Smooth muscle cell (in vitro differentiated cells): ENCODE results near the gene KDM1A. TPM values are rescaled to one million over a fixed set of nuclear protein-coding genes. Genes with fewer than 3 reads are reported as not detected.

Source experiments
- DNase-seq: peaks from one replicate; lab custom pipeline; 2025; ENCODE audit not compliant: unreplicated experiment; lab: John Stamatoyannopoulos, UW
- H2AFZ ChIP-seq: fragments of 200-600 bp; sonication (generic); 2 replicates; pipeline ENCODE4 v1.6.0; 2016; ENCODE audit warnings: antibody characterized with exemption, low read depth, mild to moderate bottlenecking
- H3F3A ChIP-seq: fragments of 200-600 bp; sonication (generic); 2 replicates; pipeline ENCODE4 v1.6.0; 2017; ENCODE audit warnings: antibody characterized with exemption, low read depth
- H3K27ac ChIP-seq: fragments of 200-600 bp; sonication (generic); 2 replicates; pipeline ENCODE4 v1.5.1; 2016; ENCODE audit warnings: low read depth, mild to moderate bottlenecking
- H3K27me3 ChIP-seq: fragments of 200-600 bp; sonication (generic); 2 replicates; pipeline ENCODE4 v1.6.1; 2016; ENCODE audit warnings: low read depth, mild to moderate bottlenecking
- H3K36me3 ChIP-seq: fragments of 200-600 bp; sonication (generic); 2 replicates; pipeline ENCODE4 v1.5.1; 2016; ENCODE audit warnings: low read depth
- H3K4me1 ChIP-seq: fragments of 200-600 bp; sonication (generic); 2 replicates; pipeline ENCODE4 v1.5.1; 2016; ENCODE audit warnings: low read depth
- H3K4me2 ChIP-seq: fragments of 200-600 bp; sonication (generic); 2 replicates; pipeline ENCODE4 v1.6.0; 2016; ENCODE audit warnings: mild to moderate bottlenecking
- H3K4me3 ChIP-seq: fragments of 200-600 bp; sonication (generic); 2 replicates; pipeline ENCODE4 v1.5.1; 2016; ENCODE audit warnings: mild to moderate bottlenecking
- H3K79me2 ChIP-seq: fragments of 200-600 bp; sonication (generic); 2 replicates; pipeline ENCODE4 v1.6.0; 2016; ENCODE audit warnings: low read depth, mild to moderate bottlenecking
- H3K9ac ChIP-seq: fragments of 200-600 bp; sonication (generic); 2 replicates; pipeline ENCODE4 v1.6.0; 2016; ENCODE audit warnings: low read depth
- H3K9me3 ChIP-seq: fragments of 200-600 bp; sonication (generic); replicated peaks from 2 replicates; pipeline ENCODE4 v1.5.1; 2016; ENCODE audit warnings: low read depth
- H4K20me1 ChIP-seq: fragments of 200-600 bp; sonication (generic); 2 replicates; pipeline ENCODE4 v1.6.0; 2016; ENCODE audit warnings: low read depth
- WGBS: methylation state at CpG from one replicate; pipeline ENCODE4 v1.1.7; 2016; ENCODE audit warnings: low lambda C conversion rate; 5-methylcytosine and 5-hydroxymethylcytosine counted together
- polyA plus RNA-seq: library from polyadenylated mRNA; unstranded; fragments of >200 nt; fragmentation: Nextera tagmentation; extraction: Ambion mirVana; gene quantifications from 2 replicates; pipeline ENCODE4 v1.2.1, GENCODE V29; 2016
- total RNA-seq: library from RNA; depleted of rRNA; stranded (reverse); fragments of >200 nt; gene quantifications from 2 replicates; pipeline ENCODE4 v1.2.3, GENCODE V29; 2014
- TF ChIP-seq, protein P1 (sequence below): fragments of 200-600 bp; sonication (generic); IDR thresholded peaks from 2 replicates; pipeline ENCODE4 v1.5.1; 2017; ENCODE audit warnings: borderline replicate concordance, mild to moderate bottlenecking, antibody characterized with exemption; ENCODE audit not compliant: insufficient read depth, poor library complexity, severe bottlenecking

KDM1A gene
- total and polyA plus RNA-seq, 2 experiments from 2014 or later = 93.0 to 103 TPM

DNA sequence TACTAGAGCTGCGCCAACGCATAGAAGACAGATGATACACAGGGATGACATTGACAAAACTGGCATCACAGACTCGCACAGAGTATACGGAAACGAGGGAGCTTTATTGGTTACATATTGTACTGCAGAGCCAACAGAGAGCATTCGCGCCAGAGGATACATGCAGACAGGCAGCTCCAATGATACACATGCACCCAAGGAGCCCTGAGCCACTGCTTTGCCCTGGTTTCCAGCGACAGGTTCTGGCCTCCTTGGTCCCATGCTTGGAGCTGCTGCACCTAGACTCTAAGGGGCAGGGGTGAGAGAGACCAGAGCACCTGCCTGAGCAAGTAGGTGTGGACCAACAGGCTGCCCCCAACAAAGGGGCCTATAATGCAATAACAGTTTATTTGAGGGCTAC is 65.6 kb downstream of the KDM1A start:
- no peak overlapping the region for H3K9ac ChIP-seq
- DNase-seq = no peak
- H3K9me3 ChIP-seq = no peaks in the 10 kb centered on the region
- no peak overlapping the region for H3K4me2 ChIP-seq
- peaks cover 31% of the 10 kb centered on the region for H3K36me3 ChIP-seq
- no peak overlapping the region for H2AFZ ChIP-seq
- H3F3A ChIP-seq = peaks cover 12% of the 10 kb centered on the region
- no peaks in the 10 kb centered on the region for H3K4me1 ChIP-seq
- TF ChIP-seq, protein P1, sequence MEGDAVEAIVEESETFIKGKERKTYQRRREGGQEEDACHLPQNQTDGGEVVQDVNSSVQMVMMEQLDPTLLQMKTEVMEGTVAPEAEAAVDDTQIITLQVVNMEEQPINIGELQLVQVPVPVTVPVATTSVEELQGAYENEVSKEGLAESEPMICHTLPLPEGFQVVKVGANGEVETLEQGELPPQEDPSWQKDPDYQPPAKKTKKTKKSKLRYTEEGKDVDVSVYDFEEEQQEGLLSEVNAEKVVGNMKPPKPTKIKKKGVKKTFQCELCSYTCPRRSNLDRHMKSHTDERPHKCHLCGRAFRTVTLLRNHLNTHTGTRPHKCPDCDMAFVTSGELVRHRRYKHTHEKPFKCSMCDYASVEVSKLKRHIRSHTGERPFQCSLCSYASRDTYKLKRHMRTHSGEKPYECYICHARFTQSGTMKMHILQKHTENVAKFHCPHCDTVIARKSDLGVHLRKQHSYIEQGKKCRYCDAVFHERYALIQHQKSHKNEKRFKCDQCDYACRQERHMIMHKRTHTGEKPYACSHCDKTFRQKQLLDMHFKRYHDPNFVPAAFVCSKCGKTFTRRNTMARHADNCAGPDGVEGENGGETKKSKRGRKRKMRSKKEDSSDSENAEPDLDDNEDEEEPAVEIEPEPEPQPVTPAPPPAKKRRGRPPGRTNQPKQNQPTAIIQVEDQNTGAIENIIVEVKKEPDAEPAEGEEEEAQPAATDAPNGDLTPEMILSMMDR = no peak
- 97% methylated on average over 8 of the region's 8 CpGs for WGBS
- H3K27ac ChIP-seq = no peak overlapping the region
- H3K4me3 ChIP-seq = no peak overlapping the region
- no peaks in the 10 kb centered on the region for H3K27me3 ChIP-seq
- no peaks in the 10 kb centered on the region for H3K79me2 ChIP-seq
- H4K20me1 ChIP-seq = peaks cover 96% of the 10 kb centered on the region

DNA sequence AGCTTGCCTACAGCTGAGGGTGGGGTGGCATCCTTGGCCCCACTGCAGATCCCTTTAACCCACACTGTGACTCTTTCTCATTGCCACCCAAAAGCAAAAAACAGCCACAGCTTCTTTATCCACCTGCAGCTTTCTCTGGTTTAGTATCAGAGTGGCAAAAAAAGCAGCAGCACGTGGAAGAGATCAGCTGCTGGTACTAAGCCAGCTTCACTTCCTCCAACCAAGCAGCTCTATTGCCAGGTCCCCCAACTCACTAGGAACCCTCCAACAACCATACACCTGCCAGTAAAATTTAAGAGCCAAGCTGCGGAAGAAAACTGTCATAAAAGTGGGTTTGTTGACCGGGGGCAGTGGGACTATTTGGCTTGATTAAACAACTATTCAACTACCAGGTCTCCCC is 66.4 kb downstream of the KDM1A start:
- Histone ChIP-seq H3K36me3 (peaks cover 27% of the 10 kb centered on the region), H4K20me1 (peaks cover 96% of the 10 kb centered on the region)

DNA sequence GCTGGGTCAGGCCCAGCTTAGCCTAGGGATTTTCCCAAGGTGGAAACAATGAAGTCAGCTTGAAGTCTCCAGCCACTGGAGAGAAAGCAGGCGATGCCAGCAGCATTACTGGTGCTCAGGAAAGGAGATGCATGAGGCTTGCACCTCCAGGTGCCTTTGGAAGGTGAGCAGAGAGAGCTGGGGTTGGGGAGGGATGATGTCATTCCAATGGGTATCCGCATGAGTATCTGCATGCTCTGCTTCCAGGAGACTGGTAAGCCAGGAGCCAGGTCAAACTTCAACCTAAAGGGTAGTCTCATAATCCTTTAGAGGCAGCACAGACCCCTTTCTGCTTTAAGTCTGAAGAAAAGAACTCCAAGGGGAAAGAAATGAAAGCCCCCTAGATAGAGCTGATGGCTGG is 68.8 kb downstream of the KDM1A start:
- 92% methylated on average over 2 of the region's 2 CpGs for WGBS
- H3K27me3 ChIP-seq = no peaks in the 10 kb centered on the region
- peaks cover 96% of the 10 kb centered on the region for H4K20me1 ChIP-seq
- H3K27ac ChIP-seq = no peak overlapping the region
- DNase-seq = no peak
- H3F3A ChIP-seq = peaks cover 12% of the 10 kb centered on the region
- H3K9ac ChIP-seq = no peak overlapping the region
- H3K36me3 ChIP-seq = peaks cover 14% of the 10 kb centered on the region
- H2AFZ ChIP-seq = no peak overlapping the region
- TF ChIP-seq, protein P1 = no peak
- H3K79me2 ChIP-seq = no peaks in the 10 kb centered on the region
- no peaks in the 10 kb centered on the region for H3K9me3 ChIP-seq
- H3K4me2 ChIP-seq = no peak overlapping the region
- H3K4me3 ChIP-seq = no peak overlapping the region
- H3K4me1 ChIP-seq = no peaks in the 10 kb centered on the region

More for the DNA sequence above, 66.4 kb downstream of the KDM1A start:
- no peak for DNase-seq
- Histone ChIP-seq H3K4me3 (no peak overlapping the region), H3F3A (peaks cover 12% of the 10 kb centered on the region), H3K27me3 (no peaks in the 10 kb centered on the region), H3K4me2 (no peak overlapping the region), H3K9ac (no peak overlapping the region), H3K27ac (no peak overlapping the region), H3K4me1 (no peaks in the 10 kb centered on the region), H3K79me2 (no peaks in the 10 kb centered on the region), H2AFZ (no peak overlapping the region), H3K9me3 (no peaks in the 10 kb centered on the region)
- 92% methylated on average over 3 of the region's 3 CpGs for WGBS
- TF ChIP-seq, protein P1 = no peak

DNA sequence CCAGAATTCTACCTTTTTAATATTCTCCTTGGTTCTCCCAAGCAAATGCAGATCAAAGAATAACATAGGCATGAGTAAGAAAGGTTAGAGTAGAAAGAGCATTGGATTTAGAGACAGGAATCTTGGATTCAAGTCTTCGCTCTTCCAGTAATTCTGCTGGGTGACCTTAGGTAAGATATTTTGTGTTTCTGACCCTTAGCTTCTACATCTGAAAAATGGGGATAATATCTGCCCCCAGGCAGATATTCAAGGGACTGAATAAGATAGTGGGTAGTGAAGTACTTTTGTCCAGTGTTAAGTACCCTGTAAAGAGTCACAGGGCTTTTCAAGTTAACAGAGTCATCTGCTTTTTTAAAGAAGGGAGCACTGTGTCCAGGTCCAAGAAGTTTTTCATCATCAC is 70.8 kb downstream of the KDM1A start:
- peaks cover 21% of the 10 kb centered on the region for H3K36me3 ChIP-seq
- H3F3A ChIP-seq = peaks cover 8% of the 10 kb centered on the region
- H3K4me3 ChIP-seq = no peak overlapping the region
- no peak overlapping the region for H3K9ac ChIP-seq
- H3K9me3 ChIP-seq = no peaks in the 10 kb centered on the region
- no peaks in the 10 kb centered on the region for H3K27me3 ChIP-seq
- no peak overlapping the region for H2AFZ ChIP-seq
- H3K4me1 ChIP-seq = no peaks in the 10 kb centered on the region
- H3K4me2 ChIP-seq = no peak overlapping the region
- TF ChIP-seq, protein P1 = no peak
- H4K20me1 ChIP-seq = peaks cover 92% of the 10 kb centered on the region
- 94% methylated on average over 1 of the region's 1 CpG for WGBS
- DNase-seq = no peak
- peaks cover under 1% of the 10 kb centered on the region for H3K79me2 ChIP-seq
- no peak overlapping the region for H3K27ac ChIP-seq
